Measurements from ENCODE around the gene TMEM156.
"Not testable (repeated sequence)": the region's sequence is repeated elsewhere in the genome, so short reads cannot be mapped to it uniquely, and the experiment has no call there.

- TF ChIP-seq CTCF, POLR2A (IDR thresholded peaks at IDR 0.05): not testable (repeated sequence)
These were observed 73.0 kb downstream of the TMEM156 start for GRCh38 chr4:38959248-38959647.
